HCT116 (cell line): ENCODE results near the gene NECAB2. TPM values are rescaled to one million over a fixed set of nuclear protein-coding genes. Genes with fewer than 3 reads are reported as not detected.

Source experiments
- ATAC-seq: fragments of 200-7000 bp; cut with Tn5 transposase; 2 replicates; pipeline ENCODE4 v1.9.1; 2020; ENCODE audit warnings: mild to moderate bottlenecking, moderate library complexity
- BruUV-seq: library from RNA; stranded (reverse); fragments of 400-500 nt; replicated peaks from 2 replicates; lab custom pipeline; 2021; lab: Mats Ljungman, UMichigan
- CTCF ChIA-PET: fragments of 300-600 bp; sonication (Branson Sonifier 250); formaldehyde crosslinking; loops from one replicate; lab custom pipeline; 2021; ENCODE audit warnings: antibody characterized with exemption; lab: Charles Lee
- POLR2A ChIA-PET: fragments of 300-600, 350-600 bp; sonication (Branson Sonifier 250); formaldehyde crosslinking; loops from one replicate; lab custom pipeline; 2021; ENCODE audit warnings: antibody characterized with exemption; lab: Charles Lee
- RAD21 ChIA-PET, 2 experiments: fragments of 300-600 bp; sonication (Branson Sonifier 250); formaldehyde crosslinking; loops; one replicate each; lab custom pipeline; 2023; ENCODE audit warnings: low total read pairs in 2 of 2; ENCODE audit not compliant: uncharacterized antibody in 2 of 2, unreplicated experiment in 2 of 2, low non-redundant PET in 1 of 2; lab: Charles Lee
- DNase-seq: peaks from one replicate; pipeline ENCODE4 v3.0.0-alpha.2; 2010; ENCODE audit warnings: low read depth, low spot score
- H2AFZ ChIP-seq: fragments of 200-600 bp; shearing (Covaris generic), sonication (generic); 2 replicates; pipeline ENCODE4 v1.6.1; 2017; ENCODE audit warnings: low read depth, mixed run types, mixed read lengths, antibody characterized with exemption, low read length; ENCODE audit not compliant: poor library complexity, severe bottlenecking
- H3K27ac ChIP-seq: 2 replicates; pipeline ENCODE4 v1.5.1; 2012; ENCODE audit warnings: low read depth, low read length
- H3K27me3 ChIP-seq: fragments of 200-600 bp; sonication (generic); 2 replicates; pipeline ENCODE4 v1.6.1; 2016; ENCODE audit warnings: mixed run types, low read length, mixed read lengths; ENCODE audit not compliant: insufficient read depth
- H3K36me3 ChIP-seq, 2 experiments: fragments of 200-500 bp in 1 of 2; fragments of 200-600 bp in 1 of 2; sonication (Bioruptor generic) in 1 of 2; sonication (generic) in 1 of 2; 2 replicates each; pipeline versions ENCODE4 v1.5.1 to v1.6.1; 2014 to 2016; ENCODE audit warnings: low read length in 2 of 2, inconsistent platforms in 1 of 2, mixed read lengths in 1 of 2, mixed run types in 1 of 2; ENCODE audit not compliant: insufficient read depth in 2 of 2, control insufficient read depth in 1 of 2
- H3K4me1 ChIP-seq, 2 experiments: fragments of 200-600 bp in 1 of 2; sonication (generic) in 1 of 2; 2 replicates each; pipeline versions ENCODE4 v1.5.1 to v1.6.1; 2012 to 2017; ENCODE audit warnings: low read length in 2 of 2, inconsistent platforms in 1 of 2, mild to moderate bottlenecking in 1 of 2, mixed read lengths in 1 of 2, mixed run types in 1 of 2, moderate library complexity in 1 of 2; ENCODE audit not compliant: insufficient read depth in 2 of 2, control insufficient read depth in 1 of 2
- H3K4me2 ChIP-seq: fragments of 200-600 bp; sonication (generic); 2 replicates; pipeline ENCODE4 v1.6.1; 2017; ENCODE audit warnings: mixed run types, low read length, mixed read lengths
- H3K4me3 ChIP-seq, 2 experiments: fragments of 200-600 bp in 1 of 2; sonication (generic) in 1 of 2; replicated peaks in 1 of 2; 2 replicates each; pipeline ENCODE4 v1.5.1; 2011 to 2016; ENCODE audit warnings: low read length in 2 of 2, control low read depth in 1 of 2, low read depth in 1 of 2, mild to moderate bottlenecking in 1 of 2, mixed read lengths in 1 of 2, mixed run types in 1 of 2
- H3K79me2 ChIP-seq: fragments of 200-600 bp; sonication (generic); 2 replicates; pipeline ENCODE4 v1.6.1; 2017; ENCODE audit warnings: mild to moderate bottlenecking, mixed run types, low read length, moderate library complexity, mixed read lengths; ENCODE audit not compliant: insufficient read depth
- H3K9ac ChIP-seq: fragments of 200-600 bp; sonication (generic); 2 replicates; pipeline ENCODE4 v1.6.1; 2016; ENCODE audit warnings: low read length, mixed read lengths
- H3K9me2 ChIP-seq: fragments of 200-600 bp; sonication (generic), shearing (Covaris generic); 2 replicates; pipeline ENCODE4 v1.6.1; 2017; ENCODE audit warnings: mixed run types, mild to moderate bottlenecking, moderate library complexity; ENCODE audit not compliant: insufficient read depth
- H3K9me3 ChIP-seq, 2 experiments: fragments of 200-500 bp in 1 of 2; fragments of 200-600 bp in 1 of 2; sonication (Bioruptor generic) in 1 of 2; sonication (generic) in 1 of 2; 2 replicates each; pipeline ENCODE4 v1.6.1; 2014 to 2017; ENCODE audit warnings: low read length in 2 of 2, mixed read lengths in 2 of 2, inconsistent platforms in 1 of 2, low read depth in 1 of 2, mild to moderate bottlenecking in 1 of 2, mixed run types in 1 of 2, moderate library complexity in 1 of 2; ENCODE audit not compliant: control insufficient read depth in 1 of 2, insufficient read depth in 1 of 2
- H4K20me1 ChIP-seq: fragments of 200-600 bp; sonication (generic), shearing (Covaris generic); 2 replicates; pipeline ENCODE4 v1.6.1; 2017; ENCODE audit warnings: mixed run types, mild to moderate bottlenecking, moderate library complexity; ENCODE audit not compliant: insufficient read depth
- CBX3 ChIP-seq: IDR thresholded peaks from 2 replicates; pipeline ENCODE4 v1.6.1; 2012; ENCODE audit warnings: low read depth
- CEBPB ChIP-seq: IDR thresholded peaks from 2 replicates; pipeline ENCODE4 v1.6.1; 2012; ENCODE audit warnings: low read depth
- ELF1 ChIP-seq: IDR thresholded peaks from 2 replicates; pipeline ENCODE4 v1.6.1; 2012; ENCODE audit warnings: low read depth, borderline replicate concordance
- SP1 ChIP-seq: IDR thresholded peaks from 2 replicates; pipeline ENCODE4 v1.6.1; 2012; ENCODE audit warnings: low read depth
- TCF7L2 ChIP-seq: IDR thresholded peaks from 2 replicates; pipeline ENCODE4 v1.7.0; 2011; ENCODE audit warnings: borderline replicate concordance, inconsistent platforms; ENCODE audit not compliant: insufficient read depth, insufficient read length; ENCODE audit errors: extremely low read depth
- intact Hi-C: fragments of 100-400 bp; cut with micrococcal nuclease; formaldehyde crosslinking; loops from 2 replicates; pipeline ENCODE4 v1.10.0; 2022
- total RNA-seq: library from RNA; stranded (reverse); gene quantifications from one replicate; pipeline ENCODE4 v1.2.1, GENCODE V29; 2021; ENCODE audit not compliant: unreplicated experiment
- TF ChIP-seq, protein P1 (sequence below): IDR thresholded peaks from 2 replicates; pipeline ENCODE4 v1.6.1; 2012; ENCODE audit warnings: low read depth
- TF ChIP-seq, protein P2 (sequence below): IDR thresholded peaks from 2 replicates; pipeline ENCODE4 v1.6.1; 2012

NECAB2 gene
- total RNA-seq, 1 experiment from 2014 or later, result 0.61 TPM

GRCh38 chr16:83981799-83982198 is 13.8 kb downstream of the NECAB2 start:
- ChIA-PET RAD21 (no interaction called here), CTCF (no interaction called here), POLR2A (no interaction called here)
- H3K27ac ChIP-seq, result no peak overlapping the region
- H3K9me3 ChIP-seq, result peaks cover 8 to 11% of the 10 kb centered on the region in 2 experiments; a peak in 2 of 4 replicates
- H3K4me2 ChIP-seq, result no peak overlapping the region
- no peak overlapping the region for H3K4me3 ChIP-seq
- peaks cover 7% of the 10 kb centered on the region; the same call in 1 of the 2 replicates for H3K27me3 ChIP-seq
- H4K20me1 ChIP-seq, result no peaks in the 10 kb centered on the region
- intact Hi-C loops, result no loop called here
- ATAC-seq (no peak), DNase-seq (no peak)
- no peaks in the 10 kb centered on the region for H3K36me3 ChIP-seq
- no peaks in the 10 kb centered on the region for H3K9me2 ChIP-seq
- H3K4me1 ChIP-seq, result no peaks in the 10 kb centered on the region
- no peak for TF ChIP-seq CEBPB
- TF ChIP-seq, protein P1, sequence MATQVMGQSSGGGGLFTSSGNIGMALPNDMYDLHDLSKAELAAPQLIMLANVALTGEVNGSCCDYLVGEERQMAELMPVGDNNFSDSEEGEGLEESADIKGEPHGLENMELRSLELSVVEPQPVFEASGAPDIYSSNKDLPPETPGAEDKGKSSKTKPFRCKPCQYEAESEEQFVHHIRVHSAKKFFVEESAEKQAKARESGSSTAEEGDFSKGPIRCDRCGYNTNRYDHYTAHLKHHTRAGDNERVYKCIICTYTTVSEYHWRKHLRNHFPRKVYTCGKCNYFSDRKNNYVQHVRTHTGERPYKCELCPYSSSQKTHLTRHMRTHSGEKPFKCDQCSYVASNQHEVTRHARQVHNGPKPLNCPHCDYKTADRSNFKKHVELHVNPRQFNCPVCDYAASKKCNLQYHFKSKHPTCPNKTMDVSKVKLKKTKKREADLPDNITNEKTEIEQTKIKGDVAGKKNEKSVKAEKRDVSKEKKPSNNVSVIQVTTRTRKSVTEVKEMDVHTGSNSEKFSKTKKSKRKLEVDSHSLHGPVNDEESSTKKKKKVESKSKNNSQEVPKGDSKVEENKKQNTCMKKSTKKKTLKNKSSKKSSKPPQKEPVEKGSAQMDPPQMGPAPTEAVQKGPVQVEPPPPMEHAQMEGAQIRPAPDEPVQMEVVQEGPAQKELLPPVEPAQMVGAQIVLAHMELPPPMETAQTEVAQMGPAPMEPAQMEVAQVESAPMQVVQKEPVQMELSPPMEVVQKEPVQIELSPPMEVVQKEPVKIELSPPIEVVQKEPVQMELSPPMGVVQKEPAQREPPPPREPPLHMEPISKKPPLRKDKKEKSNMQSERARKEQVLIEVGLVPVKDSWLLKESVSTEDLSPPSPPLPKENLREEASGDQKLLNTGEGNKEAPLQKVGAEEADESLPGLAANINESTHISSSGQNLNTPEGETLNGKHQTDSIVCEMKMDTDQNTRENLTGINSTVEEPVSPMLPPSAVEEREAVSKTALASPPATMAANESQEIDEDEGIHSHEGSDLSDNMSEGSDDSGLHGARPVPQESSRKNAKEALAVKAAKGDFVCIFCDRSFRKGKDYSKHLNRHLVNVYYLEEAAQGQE, result no peak
- no peak for TF ChIP-seq CBX3
- TF ChIP-seq, protein P2, sequence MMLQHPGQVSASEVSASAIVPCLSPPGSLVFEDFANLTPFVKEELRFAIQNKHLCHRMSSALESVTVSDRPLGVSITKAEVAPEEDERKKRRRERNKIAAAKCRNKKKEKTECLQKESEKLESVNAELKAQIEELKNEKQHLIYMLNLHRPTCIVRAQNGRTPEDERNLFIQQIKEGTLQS, result no peak
- no peak for TF ChIP-seq TCF7L2
- no peak for TF ChIP-seq ELF1
- TF ChIP-seq SP1, result no peak
- H3K9ac ChIP-seq, result no peak overlapping the region
- no TSS peak for BruUV-seq
- H2AFZ ChIP-seq, result no peak overlapping the region
- H3K79me2 ChIP-seq, result no peaks in the 10 kb centered on the region
